ENCODE data around the gene CCSER2.
A peak's percentile ranks its signal among the peaks of the same experiment; 100 is the strongest.
"Not testable (repeated sequence)": the region's sequence is repeated elsewhere in the genome, so short reads cannot be mapped to it uniquely, and the experiment has no call there.

Gene CCSER2

GRCh38 chr10:84423719-84424118 is 95.3 kb downstream of the CCSER2 start:
- Mint-ChIP-seq H3K4me3 (no peak overlapping the region), H3K4me1 (peaks cover 55% of the 10 kb centered on the region), H3K36me3 (peaks cover 38% of the 10 kb centered on the region), H3K27ac (peak overlapping the region; percentile 91), H3K9me3 (peaks cover 8% of the 10 kb centered on the region), H3K27me3 (no peaks in the 10 kb centered on the region)

- Mint-ChIP-seq H3K4me3 (peak overlapping the region; percentile 47), H3K9me3 (peaks cover 3% of the 10 kb centered on the region), H3K4me1 (peaks cover 64% of the 10 kb centered on the region), H3K36me3 (peaks cover 34% of the 10 kb centered on the region), H3K27me3 (no peaks in the 10 kb centered on the region), H3K27ac (peak overlapping the region; percentile 83)
These were observed 96.4 kb downstream of the CCSER2 start for GRCh38 chr10:84424731-84425167.

- Mint-ChIP-seq H3K27ac (peak overlapping the region; percentile 12), H3K36me3 (peaks cover 14% of the 10 kb centered on the region), H3K4me3 (no peak overlapping the region), H3K27me3 (no peaks in the 10 kb centered on the region), H3K4me1 (peaks cover 61% of the 10 kb centered on the region), H3K9me3 (no peaks in the 10 kb centered on the region)
These were observed 99.7 kb downstream of the CCSER2 start for GRCh38 chr10:84427903-84428650.

GRCh38 chr10:84428711-84429110 is 100.3 kb downstream of the CCSER2 start:
- no peaks in the 10 kb centered on the region for H3K27me3 Mint-ChIP-seq
- no peaks in the 10 kb centered on the region for H3K9me3 Mint-ChIP-seq
- H3K4me3 Mint-ChIP-seq: no peak overlapping the region
- no peak overlapping the region for H3K27ac Mint-ChIP-seq
- H3K4me1 Mint-ChIP-seq: peaks cover 62% of the 10 kb centered on the region
- peaks cover 12% of the 10 kb centered on the region for H3K36me3 Mint-ChIP-seq

- Mint-ChIP-seq H3K27me3 (no peaks in the 10 kb centered on the region), H3K4me1 (peaks cover 58% of the 10 kb centered on the region), H3K27ac (no peak overlapping the region), H3K4me3 (no peak overlapping the region), H3K36me3 (peaks cover 14% of the 10 kb centered on the region), H3K9me3 (no peaks in the 10 kb centered on the region)
These were observed 101.6 kb downstream of the CCSER2 start for GRCh38 chr10:84429926-84430520.

- Mint-ChIP-seq H3K27me3 (no peaks in the 10 kb centered on the region), H3K4me3 (no peak overlapping the region), H3K36me3 (peaks cover 15% of the 10 kb centered on the region), H3K9me3 (no peaks in the 10 kb centered on the region), H3K4me1 (peaks cover 47% of the 10 kb centered on the region), H3K27ac (no peak overlapping the region)
These were observed 104.5 kb downstream of the CCSER2 start for GRCh38 chr10:84432891-84433290.

GRCh38 chr10:84440781-84441180 is 112.4 kb downstream of the CCSER2 start:
- no peak overlapping the region for H3K27ac Mint-ChIP-seq
- H3K36me3 Mint-ChIP-seq: peaks cover 41% of the 10 kb centered on the region
- H3K9me3 Mint-ChIP-seq: peaks cover 5% of the 10 kb centered on the region
- no peaks in the 10 kb centered on the region for H3K27me3 Mint-ChIP-seq
- peaks cover 4% of the 10 kb centered on the region for H3K4me1 Mint-ChIP-seq
- no peak overlapping the region for H3K4me3 Mint-ChIP-seq

- no peaks in the 10 kb centered on the region for H3K9me3 Mint-ChIP-seq
- H3K4me1 Mint-ChIP-seq: peaks cover 19% of the 10 kb centered on the region
- peaks cover 26% of the 10 kb centered on the region for H3K36me3 Mint-ChIP-seq
- H3K27me3 Mint-ChIP-seq: no peaks in the 10 kb centered on the region
- H3K4me3 Mint-ChIP-seq: no peak overlapping the region
- no peak overlapping the region for H3K27ac Mint-ChIP-seq
These were observed 119.5 kb downstream of the CCSER2 start for GRCh38 chr10:84447701-84448400.

GRCh38 chr10:84449351-84449750 is 121.0 kb downstream of the CCSER2 start:
- H3K27me3 Mint-ChIP-seq, H3K9me3 Mint-ChIP-seq, H3K27ac Mint-ChIP-seq, H3K4me3 Mint-ChIP-seq: not testable (repeated sequence)
- Mint-ChIP-seq H3K4me1 (peaks cover 19% of the 10 kb centered on the region), H3K36me3 (peaks cover 23% of the 10 kb centered on the region)

- Mint-ChIP-seq H3K36me3 (peaks cover 26% of the 10 kb centered on the region), H3K9me3 (no peaks in the 10 kb centered on the region), H3K27ac (peak overlapping the region; percentile 9), H3K27me3 (no peaks in the 10 kb centered on the region), H3K4me1 (peaks cover 18% of the 10 kb centered on the region), H3K4me3 (no peak overlapping the region)
These were observed 123.6 kb downstream of the CCSER2 start for GRCh38 chr10:84452003-84452402.

- Mint-ChIP-seq H3K9me3 (no peaks in the 10 kb centered on the region), H3K4me1 (peaks cover 14% of the 10 kb centered on the region), H3K27ac (no peak overlapping the region), H3K27me3 (no peaks in the 10 kb centered on the region), H3K36me3 (peaks cover 24% of the 10 kb centered on the region), H3K4me3 (no peak overlapping the region)
These were observed 124.9 kb downstream of the CCSER2 start for GRCh38 chr10:84453303-84453702.

- Mint-ChIP-seq H3K4me1 (peaks cover 17% of the 10 kb centered on the region), H3K9me3 (no peaks in the 10 kb centered on the region), H3K4me3 (no peak overlapping the region), H3K27me3 (no peaks in the 10 kb centered on the region), H3K27ac (no peak overlapping the region), H3K36me3 (peaks cover 38% of the 10 kb centered on the region)
These were observed 127.7 kb downstream of the CCSER2 start for GRCh38 chr10:84456126-84456525.

- H3K27me3 Mint-ChIP-seq: no peaks in the 10 kb centered on the region
- no peak overlapping the region for H3K27ac Mint-ChIP-seq
- peaks cover 22% of the 10 kb centered on the region for H3K4me1 Mint-ChIP-seq
- H3K9me3 Mint-ChIP-seq: no peaks in the 10 kb centered on the region
- H3K36me3 Mint-ChIP-seq: peaks cover 34% of the 10 kb centered on the region
- H3K4me3 Mint-ChIP-seq: no peak overlapping the region
These were observed 132.1 kb downstream of the CCSER2 start for GRCh38 chr10:84460520-84460919.

- H3K27me3 Mint-ChIP-seq: no peaks in the 10 kb centered on the region
- no peak overlapping the region for H3K27ac Mint-ChIP-seq
- H3K36me3 Mint-ChIP-seq: peaks cover 21% of the 10 kb centered on the region
- H3K4me3 Mint-ChIP-seq: no peak overlapping the region
- peaks cover 18% of the 10 kb centered on the region for H3K4me1 Mint-ChIP-seq
- H3K9me3 Mint-ChIP-seq: no peaks in the 10 kb centered on the region
These were observed 141.1 kb downstream of the CCSER2 start for GRCh38 chr10:84469470-84469869.

GRCh38 chr10:84473136-84473535 is 144.7 kb downstream of the CCSER2 start:
- no peaks in the 10 kb centered on the region for H3K27me3 Mint-ChIP-seq
- H3K36me3 Mint-ChIP-seq: peaks cover 14% of the 10 kb centered on the region
- no peak overlapping the region for H3K4me3 Mint-ChIP-seq
- no peaks in the 10 kb centered on the region for H3K9me3 Mint-ChIP-seq
- H3K27ac Mint-ChIP-seq: no peak overlapping the region
- H3K4me1 Mint-ChIP-seq: peaks cover 15% of the 10 kb centered on the region

All from activated naive CD4-positive, alpha-beta T cell treated with anti-CD3 and anti-CD28 coated beads, Interleukin-2, amount 50 U/mL, for 24 hours (primary cell).